H1 (cell line): ENCODE measurements around the gene PSORS1C1.

Source experiments
- CBX8 ChIP-seq: fragments of 300-800, 300-1000 bp; sonication (generic); IDR thresholded peaks from 2 replicates; pipeline ENCODE4 v1.7.1; 2016; ENCODE audit warnings: low read depth, low read length, borderline replicate concordance
- CHD1 ChIP-seq: IDR thresholded peaks from 2 replicates; pipeline ENCODE4 v1.6.1; 2012; ENCODE audit warnings: low read depth, low read length, improper control_type of control experiment
- CTCF ChIP-seq, 3 experiments: IDR thresholded peaks; 1 replicate in 2 of 3; 2 replicates in 1 of 3; pipeline versions ENCODE4 v1.5.1 to v1.6.1; 2011; ENCODE audit warnings: low read length in 3 of 3, mild to moderate bottlenecking in 3 of 3, inconsistent platforms in 2 of 3, low read depth in 1 of 3, moderate library complexity in 1 of 3; ENCODE audit not compliant: insufficient read depth in 1 of 3; ENCODE audit errors: control extremely low read depth in 1 of 3
- EGR1 ChIP-seq: IDR thresholded peaks from 2 replicates; pipeline ENCODE4 v1.6.1; 2011; ENCODE audit warnings: low read depth, low read length, borderline replicate concordance
- EP300 ChIP-seq, 2 experiments: IDR thresholded peaks; 1 replicate in 1 of 2; 2 replicates in 1 of 2; pipeline ENCODE4 v1.6.1; 2011 to 2012; ENCODE audit warnings: low read depth in 2 of 2, low read length in 2 of 2, mild to moderate bottlenecking in 2 of 2, borderline replicate concordance in 1 of 2, inconsistent platforms in 1 of 2, moderate library complexity in 1 of 2
- HDAC6 ChIP-seq: IDR thresholded peaks from one replicate; pipeline ENCODE4 v1.7.1; 2012; ENCODE audit warnings: low read depth, mild to moderate bottlenecking, inconsistent platforms, low read length, moderate library complexity
- KDM5A ChIP-seq: fragments of 200-600 bp; IDR thresholded peaks from 2 replicates; pipeline ENCODE4 v1.7.1; 2012; ENCODE audit warnings: mild to moderate bottlenecking, low read length, inconsistent platforms, mixed read lengths
- POLR2A ChIP-seq, 2 experiments: IDR thresholded peaks; 1 replicate in 1 of 2; 2 replicates in 1 of 2; pipeline ENCODE4 v1.6.1; 2011; ENCODE audit warnings: low read depth in 2 of 2, low read length in 2 of 2, mild to moderate bottlenecking in 2 of 2; ENCODE audit errors: control extremely low read depth in 1 of 2
- RAD21 ChIP-seq, 2 experiments: IDR thresholded peaks in 1 of 2; conservative IDR thresholded peaks in 1 of 2; 2 replicates each; pipeline ENCODE4 v1.6.1; 2011; ENCODE audit warnings: low read depth in 2 of 2, low read length in 2 of 2, improper control_type of control experiment in 1 of 2, inconsistent platforms in 1 of 2, mild to moderate bottlenecking in 1 of 2, moderate library complexity in 1 of 2
- SIN3A ChIP-seq, 2 experiments: IDR thresholded peaks in 1 of 2; conservative IDR thresholded peaks in 1 of 2; 2 replicates each; pipeline ENCODE4 v1.6.1; 2011 to 2012; ENCODE audit warnings: low read length in 2 of 2, improper control_type of control experiment in 1 of 2, low read depth in 1 of 2, mild to moderate bottlenecking in 1 of 2
- SIX5 ChIP-seq: IDR thresholded peaks from 2 replicates; pipeline ENCODE4 v1.6.1; 2011; ENCODE audit warnings: mild to moderate bottlenecking, low read depth, low read length
- SUZ12 ChIP-seq: fragments of 200-600 bp; sonication (generic); IDR thresholded peaks from 2 replicates; pipeline ENCODE4 v1.6.1; 2012; ENCODE audit warnings: mild to moderate bottlenecking, inconsistent platforms, low read length, moderate library complexity, mixed read lengths
- TBP ChIP-seq: IDR thresholded peaks from 2 replicates; pipeline ENCODE4 v1.6.1; 2011; ENCODE audit warnings: low read depth, low read length, improper control_type of control experiment

GRCh38 chr6:31065556-31065955 lies 49.0 kb upstream of the PSORS1C1 start:
- no peak for TF ChIP-seq POLR2A (IDR thresholded peaks at IDR 0.05; ENCODE audit: control extremely low read depth in 1 of 2, low read depth in 2 of 2, low read length in 2 of 2)
- TF ChIP-seq CTCF (IDR thresholded peaks at IDR 0.05; ENCODE audit: control extremely low read depth in 1 of 3, insufficient read depth in 1 of 3, low read depth in 1 of 3, low read length in 3 of 3): no peak
- TF ChIP-seq RAD21 (IDR thresholded peaks at IDR 0.05 in 1 of 2, conservative IDR thresholded peaks at IDR 0.05 in 1 of 2; ENCODE audit: low read depth in 2 of 2, low read length in 2 of 2): no peak
- TF ChIP-seq SIN3A (conservative IDR thresholded peaks at IDR 0.05 in 1 of 2, IDR thresholded peaks at IDR 0.05 in 1 of 2; ENCODE audit: low read depth in 1 of 2, low read length in 2 of 2): no peak
- TF ChIP-seq EP300 (IDR thresholded peaks at IDR 0.05; ENCODE audit: borderline replicate concordance in 1 of 2, low read depth in 2 of 2, low read length in 2 of 2): no peak
- TF ChIP-seq TBP: no peak
- no peak for TF ChIP-seq CHD1
- TF ChIP-seq SUZ12: no peak
- TF ChIP-seq KDM5A: no peak
- no peak for TF ChIP-seq HDAC6
- no peak for TF ChIP-seq EGR1
- no peak for TF ChIP-seq SIX5
- TF ChIP-seq CBX8: no peak
